Omental fat pad (tissue), 4 donors: Measurements from ENCODE around the gene VILL. TPM values are rescaled to one million over a fixed set of nuclear protein-coding genes. Genes with fewer than 3 reads are reported as not detected.
A peak's percentile ranks its signal among the peaks of the same experiment; 100 is the strongest.
"Not testable (repeated sequence)": the region's sequence is repeated elsewhere in the genome, so short reads cannot be mapped to it uniquely, and the experiment has no call there.

ENCODE experiments used
- ATAC-seq: fragments of 150-250 bp; one replicate; pipeline ENCODE4 v1.9.1; 2016; ENCODE audit warnings: mild to moderate bottlenecking, moderate library complexity; ENCODE audit not compliant: low FRiP score
- DNase-seq: peaks from one replicate; pipeline ENCODE4 v3.0.0-alpha.2; 2019; ENCODE audit warnings: low spot score
- CTCF ChIP-seq, 3 donors: fragments of 450-650 bp; IDR thresholded peaks; one replicate each; pipeline ENCODE4 v1.5.1; 2016 to 2017; ENCODE audit warnings: antibody characterized with exemption in 3 of 3, mild to moderate bottlenecking in 3 of 3, moderate library complexity in 2 of 3
- small RNA-seq: library from RNA; depleted of rRNA; stranded (forward); fragments of <200 nt; gene quantifications from one replicate; pipeline ENCODE3, GENCODE V24; 2016
- total RNA-seq, 4 donors: library from RNA; depleted of rRNA; stranded (reverse); fragments of >200 nt; gene quantifications; one replicate each; pipeline ENCODE4 v1.1.0, GENCODE V29; 2016

Gene VILL
- total RNA-seq, 4 donors from 2014 or later: 4.4 to 15.0 (median 5.6) TPM

DNA sequence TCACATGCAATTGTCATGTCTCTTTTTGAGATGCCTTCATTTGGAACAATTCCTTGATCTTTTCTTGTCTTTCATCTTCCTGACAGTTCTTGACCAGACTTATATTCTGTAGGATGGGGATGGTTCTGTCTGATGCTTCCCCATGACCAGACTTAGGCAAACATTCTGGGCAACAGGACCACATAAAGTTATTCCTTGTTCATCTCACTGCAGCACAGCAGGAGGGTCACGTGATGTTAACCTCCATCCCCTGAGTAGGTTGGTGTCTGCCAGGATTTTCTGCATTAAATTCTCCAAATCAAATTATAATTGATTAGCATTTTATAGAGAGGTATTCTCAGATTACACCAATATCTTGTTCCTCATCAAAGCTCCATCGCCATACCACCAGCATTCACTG, 56.2 kb downstream of the VILL start:
- ATAC-seq: no peak
- TF ChIP-seq CTCF (IDR thresholded peaks at IDR 0.05): no peak
- no peak for DNase-seq

GRCh38 chr3:38047896-38048295, 57.3 kb downstream of the VILL start:
- no peak for DNase-seq
- TF ChIP-seq CTCF (IDR thresholded peaks at IDR 0.05): no peak

GRCh38 chr3:38049358-38050126, 59.0 kb downstream of the VILL start:
- no peak for TF ChIP-seq CTCF (IDR thresholded peaks at IDR 0.05)
- peak; percentile 64 for ATAC-seq
- no peak for DNase-seq

More at GRCh38 chr3:38047896-38048295, 57.3 kb downstream of the VILL start:
- ATAC-seq: no peak

DNA sequence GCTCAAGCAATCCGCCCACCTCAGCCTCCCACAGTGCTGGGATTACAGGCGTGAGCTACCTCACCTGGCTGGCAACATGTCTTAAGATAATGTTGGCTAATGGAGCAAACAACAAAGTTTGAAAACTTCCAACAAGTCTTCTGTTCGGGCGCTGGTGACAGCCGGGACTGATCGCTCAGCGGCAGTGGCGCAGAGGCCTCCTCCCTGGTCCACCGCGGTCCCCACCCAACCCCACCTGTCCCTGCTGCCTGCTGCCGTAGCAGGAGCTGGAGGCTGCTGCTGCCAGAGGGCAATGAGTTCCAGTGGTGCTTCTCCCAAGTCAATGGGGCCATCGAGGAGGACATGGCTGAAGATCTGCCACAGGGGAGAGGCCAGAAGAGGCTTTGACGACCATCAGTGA, 60.5 kb downstream of the VILL start:
- DNase-seq (no peak), ATAC-seq (no peak)

DNA sequence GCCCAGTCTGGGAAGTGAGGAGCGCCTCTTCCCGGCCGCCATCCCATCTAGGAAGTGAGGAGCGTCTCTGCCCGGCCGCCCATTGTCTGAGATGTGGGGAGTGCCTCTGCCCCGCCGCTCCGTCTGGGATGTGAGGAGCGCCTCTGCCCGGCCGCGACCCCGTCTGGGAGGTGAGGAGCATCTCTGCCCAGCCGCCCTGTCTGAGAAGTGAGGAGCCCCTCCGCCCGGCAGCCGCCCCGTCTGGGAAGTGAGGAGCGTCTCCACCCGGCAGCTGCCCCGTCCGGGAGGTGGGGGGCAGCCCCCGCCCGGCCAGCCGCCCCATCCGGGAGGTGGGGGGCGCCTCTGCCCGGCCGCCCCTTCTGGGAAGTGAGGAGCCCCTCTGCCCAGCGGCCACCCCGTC, 62.7 kb downstream of the VILL start:
- not testable (repeated sequence) for DNase-seq, ATAC-seq

More for the DNA sequence above, 60.5 kb downstream of the VILL start:
- no peak for TF ChIP-seq CTCF (IDR thresholded peaks at IDR 0.05)

GRCh38 chr3:38053813-38054498, 63.4 kb downstream of the VILL start:
- not testable (repeated sequence) for DNase-seq, ATAC-seq

DNA sequence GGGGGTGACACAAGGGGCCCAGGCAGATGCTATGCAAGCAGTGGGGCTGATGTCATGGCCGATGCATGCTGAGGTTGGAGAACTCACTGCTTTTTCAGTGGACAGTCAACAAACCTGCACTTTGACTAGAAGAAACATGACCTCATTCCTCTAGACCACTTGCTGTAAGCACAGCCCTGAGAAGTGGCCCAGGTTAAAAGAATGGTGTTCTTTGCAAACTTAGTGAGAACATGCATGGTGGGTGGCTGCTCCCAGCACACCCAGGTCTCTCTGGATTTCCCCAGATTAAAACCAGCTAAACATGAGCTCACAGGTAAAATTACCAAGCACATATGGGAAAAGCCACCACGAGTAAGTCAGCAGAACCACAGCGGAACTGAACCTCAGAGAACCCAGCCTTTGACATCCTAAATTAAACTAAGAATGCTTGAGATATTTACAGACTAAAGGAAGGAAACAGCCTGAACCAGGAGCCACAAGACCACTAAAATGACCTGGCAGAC, 64.0 kb downstream of the VILL start:
- ATAC-seq (no peak), DNase-seq (no peak)
- no peak for TF ChIP-seq CTCF (IDR thresholded peaks at IDR 0.05)

Small RNA genes within 50 kb of the gene (small RNA-seq; reads per million reads assigned to genes)
- gene MIR26A1 (1.3 reads per million, percentile 8 among the genes with 10 or more reads in this experiment), gene RF00019 (not detected)

Other genes with a start within 250 kb of the VILL start
- gene CTDSPL, start 128.9 kb upstream of the VILL start, total RNA-seq: 10 to 100 TPM; 23.9 to 41.8 (median 33.2) TPM
- gene PLCD1, start 38.9 kb downstream of the VILL start, total RNA-seq: 10 to 100 TPM; 12.5 to 24.4 (median 19.0) TPM
- 1 to 10 TPM in 3 of 4 donors, under 1 TPM in 1; 0.47 to 5.5 (median 1.4) TPM for gene DLEC1, start 48.4 kb downstream of the VILL start, total RNA-seq
- gene ACAA1, start 146.3 kb downstream of the VILL start, total RNA-seq: 10 to 100 TPM; 48.1 to 69.5 (median 62.5) TPM
- gene MYD88, start 147.9 kb downstream of the VILL start, total RNA-seq: 10 to 100 TPM; 37.6 to 78.0 (median 53.6) TPM
- 10 to 100 TPM; 29.8 to 51.7 (median 45.5) TPM for gene OXSR1, start 174.8 kb downstream of the VILL start, total RNA-seq